OCI-LY7 (cell line): ENCODE data around the gene JPT1. TPM values are rescaled to one million over a fixed set of nuclear protein-coding genes. Genes with fewer than 3 reads are reported as not detected.
A peak's percentile ranks its signal among the peaks of the same experiment; 100 is the strongest.

ENCODE experiments used
- BruUV-seq: library from RNA; stranded (reverse); fragments of 400-500 nt; replicated peaks from 2 replicates; lab custom pipeline; 2021; lab: Mats Ljungman, UMichigan
- CTCF ChIA-PET: fragments of 300-600 bp; sonication (Branson Sonifier 250); formaldehyde crosslinking; loops from one replicate; lab custom pipeline; 2022; ENCODE audit warnings: antibody characterized with exemption; ENCODE audit not compliant: unreplicated experiment; lab: Charles Lee
- POLR2A ChIA-PET: fragments of 300-600 bp; sonication (Branson Sonifier 250); formaldehyde crosslinking; loops from one replicate; lab custom pipeline; 2022; ENCODE audit warnings: antibody characterized with exemption; lab: Charles Lee
- DNase-seq: peaks from one replicate; pipeline ENCODE4 v3.0.0-alpha.2; 2015; ENCODE audit warnings: low spot score
- H2AFZ ChIP-seq: fragments of 200-600 bp; sonication (generic), shearing (Covaris generic); 2 replicates; pipeline ENCODE4 v1.6.1; 2014; ENCODE audit warnings: mild to moderate bottlenecking, antibody characterized with exemption, low read length, moderate library complexity
- H3K27ac ChIP-seq: fragments of 200-600 bp; sonication (generic); 2 replicates; pipeline ENCODE4 v1.5.1; 2014; ENCODE audit warnings: mixed run types, low read depth, mild to moderate bottlenecking, moderate library complexity, low read length, inconsistent platforms; ENCODE audit not compliant: poor library complexity, severe bottlenecking
- H3K36me3 ChIP-seq: fragments of 200-600 bp; sonication (generic); 2 replicates; pipeline ENCODE4 v1.6.1; 2014; ENCODE audit warnings: mild to moderate bottlenecking, antibody characterized with exemption, low read length, moderate library complexity, mixed read lengths; ENCODE audit not compliant: insufficient read depth
- H3K4me1 ChIP-seq: fragments of 200-600 bp; sonication (generic); 2 replicates; pipeline ENCODE4 v1.5.1; 2014; ENCODE audit warnings: mild to moderate bottlenecking, low read length; ENCODE audit not compliant: insufficient read depth, poor library complexity, severe bottlenecking
- H3K4me2 ChIP-seq: fragments of 200-600 bp; sonication (generic); 2 replicates; pipeline ENCODE4 v1.6.1; 2014; ENCODE audit warnings: mild to moderate bottlenecking, low read length
- H3K4me3 ChIP-seq: fragments of 200-600 bp; sonication (generic); 2 replicates; pipeline ENCODE4 v1.5.1; 2014; ENCODE audit warnings: mild to moderate bottlenecking, low read depth, low read length; ENCODE audit not compliant: poor library complexity, severe bottlenecking
- H3K79me2 ChIP-seq: fragments of 200-600 bp; sonication (generic); 2 replicates; pipeline ENCODE4 v1.6.1; 2016; ENCODE audit warnings: low read depth, mild to moderate bottlenecking, low read length, moderate library complexity, mixed read lengths; ENCODE audit not compliant: insufficient read depth
- H3K9me2 ChIP-seq: fragments of 200-600 bp; sonication (generic); 2 replicates; pipeline ENCODE4 v1.6.1; 2016; ENCODE audit warnings: mild to moderate bottlenecking, low read length, mixed read lengths; ENCODE audit not compliant: insufficient read depth
- H3K9me3 ChIP-seq: fragments of 200-600 bp; sonication (generic); 2 replicates; pipeline ENCODE4 v1.6.1; 2014; ENCODE audit warnings: mild to moderate bottlenecking, mixed run types, low read length, mixed read lengths
- H4K20me1 ChIP-seq: fragments of 200-600 bp; sonication (generic); 2 replicates; pipeline ENCODE4 v1.6.1; 2014; ENCODE audit warnings: mild to moderate bottlenecking, antibody characterized with exemption, low read length, moderate library complexity, mixed read lengths; ENCODE audit not compliant: insufficient read depth
- EZH2phosphoT487 ChIP-seq: fragments of 200-600 bp; sonication (generic); IDR thresholded peaks from 2 replicates; pipeline ENCODE4 v1.6.1; 2018; ENCODE audit warnings: low read depth, borderline replicate concordance, mild to moderate bottlenecking, mixed run types, antibody characterized with exemption, low read length, moderate library complexity, mixed read lengths
- intact Hi-C: fragments of 100-400 bp; cut with micrococcal nuclease; formaldehyde crosslinking; loops from one replicate; pipeline ENCODE4 v1.10.0; 2022; ENCODE audit not compliant: unreplicated experiment
- small RNA-seq: library from RNA; depleted of rRNA; stranded (forward); fragments of <200 nt; gene quantifications from one replicate; pipeline ENCODE3, GENCODE V24; 2014
- total RNA-seq, 2 experiments: library from RNA; depleted of rRNA in 1 of 2; stranded (reverse); fragments of >200 nt in 1 of 2; shearing (Covaris generic) in 1 of 2; gene quantifications; 2 replicates each; pipeline ENCODE4 v1.2.3, GENCODE V29; 2014 to 2022
- TF ChIP-seq, protein P1 (sequence below): fragments of 200-600 bp; sonication (generic); conservative IDR thresholded peaks from 2 replicates; pipeline ENCODE4 v1.5.1; 2014; ENCODE audit warnings: mild to moderate bottlenecking, antibody characterized with exemption, low read length, moderate library complexity, mixed read lengths

The JPT1 gene
- total RNA-seq, 2 experiments from 2014 or later, result 121 to 251 TPM

DNA sequence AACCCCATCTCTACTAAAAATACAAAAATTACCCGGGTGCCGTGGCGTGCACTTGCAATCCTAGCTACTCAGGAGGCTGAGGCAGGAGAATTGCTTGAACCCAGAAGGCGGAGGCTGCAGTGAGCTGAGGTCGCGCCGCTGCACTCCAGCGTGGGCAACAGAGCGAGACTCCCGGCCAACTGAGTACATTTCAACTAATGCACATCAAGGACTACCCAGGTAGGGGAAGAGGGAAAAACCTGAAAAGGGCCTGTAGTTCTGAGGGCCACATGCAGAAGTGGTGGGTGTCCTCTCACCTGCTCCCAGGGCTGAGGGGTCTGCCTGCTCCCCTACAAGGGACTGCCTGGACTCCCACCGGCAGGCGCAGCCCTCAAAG is 67.1 kb downstream of the JPT1 start:
- BruUV-seq, result no TSS peak
- Histone ChIP-seq H3K4me1 (peaks cover 19% of the 10 kb centered on the region), H2AFZ (peak overlapping the region; percentile 64; the same call in 1 of the 2 replicates), H4K20me1 (no peaks in the 10 kb centered on the region), H3K4me3 (no peak overlapping the region), H3K79me2 (no peaks in the 10 kb centered on the region), H3K4me2 (peak overlapping the region; percentile 10; the same call in 1 of the 2 replicates), H3K36me3 (no peaks in the 10 kb centered on the region), H3K9me2 (no peaks in the 10 kb centered on the region), H3K9me3 (no peaks in the 10 kb centered on the region), H3K27ac (no peak overlapping the region)
- intact Hi-C loops, result no loop called here
- TF ChIP-seq EZH2phosphoT487, result no peak
- TF ChIP-seq, protein P1, sequence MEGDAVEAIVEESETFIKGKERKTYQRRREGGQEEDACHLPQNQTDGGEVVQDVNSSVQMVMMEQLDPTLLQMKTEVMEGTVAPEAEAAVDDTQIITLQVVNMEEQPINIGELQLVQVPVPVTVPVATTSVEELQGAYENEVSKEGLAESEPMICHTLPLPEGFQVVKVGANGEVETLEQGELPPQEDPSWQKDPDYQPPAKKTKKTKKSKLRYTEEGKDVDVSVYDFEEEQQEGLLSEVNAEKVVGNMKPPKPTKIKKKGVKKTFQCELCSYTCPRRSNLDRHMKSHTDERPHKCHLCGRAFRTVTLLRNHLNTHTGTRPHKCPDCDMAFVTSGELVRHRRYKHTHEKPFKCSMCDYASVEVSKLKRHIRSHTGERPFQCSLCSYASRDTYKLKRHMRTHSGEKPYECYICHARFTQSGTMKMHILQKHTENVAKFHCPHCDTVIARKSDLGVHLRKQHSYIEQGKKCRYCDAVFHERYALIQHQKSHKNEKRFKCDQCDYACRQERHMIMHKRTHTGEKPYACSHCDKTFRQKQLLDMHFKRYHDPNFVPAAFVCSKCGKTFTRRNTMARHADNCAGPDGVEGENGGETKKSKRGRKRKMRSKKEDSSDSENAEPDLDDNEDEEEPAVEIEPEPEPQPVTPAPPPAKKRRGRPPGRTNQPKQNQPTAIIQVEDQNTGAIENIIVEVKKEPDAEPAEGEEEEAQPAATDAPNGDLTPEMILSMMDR, result no peak
- ChIA-PET POLR2A (no interaction called here), CTCF (no interaction called here)
- no peak for DNase-seq

DNA sequence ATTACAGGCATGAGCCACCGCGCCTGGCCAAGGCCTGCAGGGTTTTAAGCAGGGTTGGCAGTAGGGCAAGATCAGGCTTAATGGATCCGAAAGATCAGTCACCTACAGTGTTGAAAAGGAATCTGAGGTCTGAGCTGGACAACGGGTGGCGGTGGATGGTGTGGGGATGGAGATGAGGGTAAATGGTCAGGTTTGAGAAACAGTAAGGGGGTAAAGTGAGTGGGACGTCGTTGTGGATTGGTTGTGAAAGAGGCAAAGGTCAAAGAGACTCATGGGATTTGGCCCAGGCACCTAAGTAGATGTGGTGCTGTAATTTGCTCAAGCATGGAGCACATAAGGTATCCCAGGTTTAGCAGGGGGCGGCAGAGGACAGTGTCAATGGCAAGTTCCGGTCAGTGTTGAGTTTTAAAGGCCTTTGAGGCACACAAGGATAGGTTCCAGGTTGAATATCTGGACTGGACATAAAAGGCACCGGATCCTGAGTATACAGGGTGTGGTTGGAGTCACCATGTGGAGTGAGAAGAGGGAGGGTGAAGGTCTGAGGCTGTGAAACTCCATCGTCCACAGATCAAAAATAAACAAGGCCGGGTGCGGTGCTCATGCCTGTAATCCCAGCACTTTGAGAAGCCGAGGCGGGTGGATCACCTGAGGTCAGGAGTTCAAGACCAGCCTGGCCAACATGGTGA is 67.7 kb downstream of the JPT1 start:
- Histone ChIP-seq H3K79me2 (no peaks in the 10 kb centered on the region), H4K20me1 (no peaks in the 10 kb centered on the region), H3K4me2 (no peak overlapping the region), H2AFZ (no peak overlapping the region), H3K27ac (no peak overlapping the region), H3K4me1 (peaks cover 19% of the 10 kb centered on the region), H3K9me2 (no peaks in the 10 kb centered on the region), H3K36me3 (no peaks in the 10 kb centered on the region), H3K9me3 (no peaks in the 10 kb centered on the region), H3K4me3 (no peak overlapping the region)
- no TSS peak for BruUV-seq
- ChIA-PET POLR2A (no interaction called here), CTCF (no interaction called here)
- intact Hi-C loops, result no loop called here
- no peak for TF ChIP-seq EZH2phosphoT487
- TF ChIP-seq, protein P1, result no peak
- no peak for DNase-seq

Small RNAs within 50 kb of the gene (small RNA-seq; reads per million reads assigned to genes)
- not detected for gene RF00019

Other genes starting within 250 kb of the JPT1 start
- gene USH1G, start 231.3 kb downstream of the JPT1 start, total RNA-seq (2014; rRNA removed; shearing (Covaris generic)), result not detected in 2 replicates
- gene USH1G, start 231.3 kb downstream of the JPT1 start, total RNA-seq (2022), result not detected in 2 replicates
- not detected in 2 replicates for gene OTOP2, start 230.2 kb downstream of the JPT1 start, total RNA-seq (2014; rRNA removed; shearing (Covaris generic))
- gene OTOP2, start 230.2 kb downstream of the JPT1 start, total RNA-seq (2022), result not detected in 2 replicates
- gene OTOP3, start 218.6 kb downstream of the JPT1 start, total RNA-seq (2014; rRNA removed; shearing (Covaris generic)), result not detected in 2 replicates
- gene OTOP3, start 218.6 kb downstream of the JPT1 start, total RNA-seq (2022), result not detected in 2 replicates
- gene HID1, start 181.8 kb downstream of the JPT1 start, total RNA-seq (2014; rRNA removed; shearing (Covaris generic)), result 0.35 and 0.85 TPM in 2 replicates
- gene HID1, start 181.8 kb downstream of the JPT1 start, total RNA-seq (2022), result 8.5 and 9.9 TPM in 2 replicates
- 0.10 and 0.79 TPM in 2 replicates for gene CDR2L, start 166.9 kb downstream of the JPT1 start, total RNA-seq (2014; rRNA removed; shearing (Covaris generic))
- 0.49 and 0.74 TPM in 2 replicates for gene CDR2L, start 166.9 kb downstream of the JPT1 start, total RNA-seq (2022)
- gene MRPL58, start 141.8 kb downstream of the JPT1 start, total RNA-seq (2014; rRNA removed; shearing (Covaris generic)), result 79.8 and 84.2 TPM in 2 replicates
- gene MRPL58, start 141.8 kb downstream of the JPT1 start, total RNA-seq (2022), result 70.7 and 75.3 TPM in 2 replicates
- 293 and 301 TPM in 2 replicates for gene ATP5PD, start 107.5 kb downstream of the JPT1 start, total RNA-seq (2014; rRNA removed; shearing (Covaris generic))
- gene ATP5PD, start 107.5 kb downstream of the JPT1 start, total RNA-seq (2022), result 314 and 317 TPM in 2 replicates
- 26.0 and 29.8 TPM in 2 replicates for gene KCTD2, start 107.3 kb downstream of the JPT1 start, total RNA-seq (2014; rRNA removed; shearing (Covaris generic))
- gene KCTD2, start 107.3 kb downstream of the JPT1 start, total RNA-seq (2022), result 21.0 and 26.3 TPM in 2 replicates
- not detected in 2 replicates for gene SLC16A5, start 66.6 kb downstream of the JPT1 start, total RNA-seq (2014; rRNA removed; shearing (Covaris generic))
- not detected in 2 replicates for gene SLC16A5, start 66.6 kb downstream of the JPT1 start, total RNA-seq (2022)
- gene ARMC7, start 44.5 kb downstream of the JPT1 start, total RNA-seq (2014; rRNA removed; shearing (Covaris generic)), result 6.8 and 7.1 TPM in 2 replicates
- 16.9 and 19.9 TPM in 2 replicates for gene ARMC7, start 44.5 kb downstream of the JPT1 start, total RNA-seq (2022)
- 229 and 259 TPM in 2 replicates for gene NT5C, start 22.8 kb downstream of the JPT1 start, total RNA-seq (2014; rRNA removed; shearing (Covaris generic))
- 106 and 107 TPM in 2 replicates for gene NT5C, start 22.8 kb downstream of the JPT1 start, total RNA-seq (2022)
- gene SUMO2, start 28.4 kb upstream of the JPT1 start, total RNA-seq (2014; rRNA removed; shearing (Covaris generic)), result 286 and 296 TPM in 2 replicates
- 628 and 714 TPM in 2 replicates for gene SUMO2, start 28.4 kb upstream of the JPT1 start, total RNA-seq (2022)
- gene NUP85, start 51.2 kb upstream of the JPT1 start, total RNA-seq (2014; rRNA removed; shearing (Covaris generic)), result 129 and 130 TPM in 2 replicates
- gene NUP85, start 51.2 kb upstream of the JPT1 start, total RNA-seq (2022), result 187 and 219 TPM in 2 replicates
- gene GGA3, start 107.1 kb upstream of the JPT1 start, total RNA-seq (2014; rRNA removed; shearing (Covaris generic)), result 52.3 and 77.6 TPM in 2 replicates
- 106 and 122 TPM in 2 replicates for gene GGA3, start 107.1 kb upstream of the JPT1 start, total RNA-seq (2022)
- 123 and 127 TPM in 2 replicates for gene MRPS7, start 107.4 kb upstream of the JPT1 start, total RNA-seq (2014; rRNA removed; shearing (Covaris generic))
- gene MRPS7, start 107.4 kb upstream of the JPT1 start, total RNA-seq (2022), result 90.2 and 103 TPM in 2 replicates
- 69.4 and 70.9 TPM in 2 replicates for gene MIF4GD, start 116.7 kb upstream of the JPT1 start, total RNA-seq (2014; rRNA removed; shearing (Covaris generic))
- 132 and 139 TPM in 2 replicates for gene MIF4GD, start 116.7 kb upstream of the JPT1 start, total RNA-seq (2022)
- gene SLC25A19, start 134.9 kb upstream of the JPT1 start, total RNA-seq (2014; rRNA removed; shearing (Covaris generic)), result 113 TPM in 2 replicates
- gene SLC25A19, start 134.9 kb upstream of the JPT1 start, total RNA-seq (2022), result 118 and 144 TPM in 2 replicates